Ureter (tissue), 1 donor: ENCODE data around the gene ARHGDIB. TPM values are rescaled to one million over a fixed set of nuclear protein-coding genes. Genes with fewer than 3 reads are reported as not detected.

ENCODE experiments used
- DNase-seq: peaks from one replicate; pipeline ENCODE4 v3.0.0-alpha.2; 2020; ENCODE audit warnings: low spot score
- total RNA-seq: library from RNA; stranded (reverse); gene quantifications from one replicate; pipeline ENCODE4 v1.2.4, GENCODE V29; 2023
- donor health status: DM: yes; HTN: yes; CAD: no.

The ARHGDIB gene
- 264 TPM for total RNA-seq

GRCh38 chr12:14961466-14962152 lies at the start of gene ARHGDIB:
TSS of gene ARHGDIB (minus strand) at chr12:14961601. CDS start at chr12:14950712, 10,889 bp downstream.
- DNase-seq = peak; percentile 70

GRCh38 chr12:15011162-15011561 lies 49.8 kb upstream of the ARHGDIB start:
- no peak for DNase-seq

- no peak for DNase-seq
These were observed 46.1 kb upstream of the ARHGDIB start for GRCh38 chr12:15007551-15007950.

- DNase-seq = no peak
These were observed 43.7 kb upstream of the ARHGDIB start for GRCh38 chr12:15005064-15005463.

GRCh38 chr12:15004421-15004820 lies 43.0 kb upstream of the ARHGDIB start:
- DNase-seq = no peak

GRCh38 chr12:15001733-15002382 lies 40.5 kb upstream of the ARHGDIB start:
- peak; percentile 64 for DNase-seq

GRCh38 chr12:15000575-15000974 lies 39.2 kb upstream of the ARHGDIB start:
- no peak for DNase-seq

GRCh38 chr12:14999695-15000365 lies 38.4 kb upstream of the ARHGDIB start:
- DNase-seq = no peak

- DNase-seq = no peak
These were observed 37.8 kb upstream of the ARHGDIB start for GRCh38 chr12:14999021-14999694.

GRCh38 chr12:14997998-14998397 lies 36.6 kb upstream of the ARHGDIB start:
- no peak for DNase-seq

- no peak for DNase-seq
These were observed 34.4 kb upstream of the ARHGDIB start for GRCh38 chr12:14995583-14996425.

- no peak for DNase-seq
These were observed 33.2 kb upstream of the ARHGDIB start for GRCh38 chr12:14994610-14995009.

- no peak for DNase-seq
These were observed 32.3 kb upstream of the ARHGDIB start for GRCh38 chr12:14993537-14994266.

GRCh38 chr12:14993117-14993516 lies 31.7 kb upstream of the ARHGDIB start:
- DNase-seq = no peak

- no peak for DNase-seq
These were observed 31.3 kb upstream of the ARHGDIB start for GRCh38 chr12:14992673-14993072.

- no peak for DNase-seq
These were observed 29.7 kb upstream of the ARHGDIB start for GRCh38 chr12:14991069-14991468.

GRCh38 chr12:14989790-14990189 lies 28.4 kb upstream of the ARHGDIB start:
- DNase-seq = no peak

GRCh38 chr12:14988035-14988434 lies 26.6 kb upstream of the ARHGDIB start:
- DNase-seq = no peak

- DNase-seq = no peak
These were observed 25.0 kb upstream of the ARHGDIB start for GRCh38 chr12:14986449-14986848.

GRCh38 chr12:14984766-14985285 lies 23.4 kb upstream of the ARHGDIB start:
- no peak for DNase-seq
